Head of caudate nucleus (tissue), 42 donors: Measurements from ENCODE around the gene DECR2.

ENCODE experiments used
- DNase-seq, 42 donors: peaks; one replicate each; pipeline versions ENCODE4 v3.0.0 to v3.0.0-alpha.2; 2020 to 2021; ENCODE audit warnings: mixed read lengths in 7 of 42
- intact Hi-C: fragments of 100-400 bp; cut with DNase I; formaldehyde crosslinking; loops from one replicate; pipeline ENCODE4 v1.15.0; 2022

DECR2 gene

GRCh38 chr16:424623-425081 is 23.0 kb downstream of the DECR2 start:
- peak in 31 of 42 donors; percentile 14 to 70 (median 41) for DNase-seq
- intact Hi-C loops = loop anchor here (5.0 to 10.0 kb wide), 2 partner anchors 48 to 100 kb away; partner anchors contain the start of gene CAPN15

- DNase-seq = peak; percentile 68 to 96 (median 90)
- intact Hi-C loops = loop anchor here (5.0 to 10.0 kb wide), 2 partner anchors 47 to 100 kb away; partner anchors contain the start of gene CAPN15
These were observed 23.5 kb downstream of the DECR2 start, which contains the start of gene RAB11FIP3 for GRCh38 chr16:425082-425718. Gene RAB11FIP3, plus strand, starts transcription at chr16:425649. Its CDS starts 358 bp downstream, at chr16:426007.

DNA sequence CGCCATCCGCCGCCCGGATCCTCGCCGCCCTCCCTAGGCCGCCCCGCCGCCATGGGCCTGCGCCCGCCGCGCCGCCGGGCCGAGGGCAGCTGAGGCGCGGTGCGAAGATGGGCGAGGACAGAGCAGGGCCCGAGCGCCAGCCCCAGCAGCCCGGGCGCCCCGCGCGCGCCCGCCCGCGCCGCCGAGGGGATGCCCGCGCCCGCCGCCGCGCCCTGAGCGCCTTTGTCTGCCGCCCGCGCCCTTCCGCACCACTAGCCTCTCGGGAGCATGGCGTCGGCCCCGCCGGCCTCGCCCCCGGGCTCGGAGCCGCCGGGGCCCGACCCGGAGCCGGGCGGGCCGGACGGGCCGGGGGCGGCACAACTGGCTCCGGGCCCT is 24.0 kb downstream of the DECR2 start:
- DNase-seq = peak in 9 of 42 donors; percentile 16 to 57 (median 35)
- intact Hi-C loops = loop anchor here (5.0 to 10.0 kb wide), 2 partner anchors 47 to 99 kb away; partner anchors contain the start of gene CAPN15

DNA sequence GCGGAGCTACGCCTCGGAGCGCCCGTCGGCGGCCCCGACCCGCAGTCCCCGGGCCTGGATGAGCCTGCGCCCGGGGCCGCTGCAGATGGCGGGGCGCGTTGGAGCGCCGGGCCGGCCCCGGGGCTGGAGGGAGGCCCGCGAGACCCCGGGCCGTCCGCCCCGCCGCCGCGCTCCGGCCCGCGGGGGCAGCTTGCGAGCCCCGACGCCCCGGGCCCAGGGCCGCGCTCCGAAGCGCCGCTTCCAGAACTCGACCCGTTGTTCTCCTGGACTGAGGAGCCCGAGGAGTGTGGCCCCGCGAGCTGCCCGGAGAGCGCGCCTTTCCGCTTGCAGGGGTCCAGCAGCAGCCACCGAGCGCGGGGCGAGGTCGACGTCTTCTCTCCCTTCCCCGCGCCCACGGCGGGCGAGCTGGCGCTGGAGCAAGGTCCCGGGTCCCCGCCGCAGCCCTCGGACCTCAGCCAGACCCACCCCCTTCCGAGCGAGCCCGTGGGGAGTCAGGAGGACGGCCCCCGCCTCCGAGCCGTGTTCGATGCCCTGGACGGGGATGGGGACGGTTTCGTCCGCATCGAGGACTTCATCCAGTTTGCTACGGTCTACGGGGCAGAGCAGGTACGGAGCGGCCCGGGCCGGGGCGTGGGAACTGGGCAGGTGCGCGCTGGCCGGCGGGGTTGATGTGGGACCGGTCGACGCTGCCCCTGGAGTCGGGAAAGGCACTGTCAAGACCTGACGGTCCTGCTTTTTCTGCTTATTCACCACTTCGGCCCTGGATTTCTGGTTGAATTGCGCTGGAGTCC is 24.6 kb downstream of the DECR2 start:
- intact Hi-C loops = loop anchor here (5.0 to 10.0 kb wide), 2 partner anchors 46 to 98 kb away; partner anchors contain the start of gene CAPN15
- DNase-seq = peak in 17 of 42 donors; percentile 5 to 51 (median 22)

DNA sequence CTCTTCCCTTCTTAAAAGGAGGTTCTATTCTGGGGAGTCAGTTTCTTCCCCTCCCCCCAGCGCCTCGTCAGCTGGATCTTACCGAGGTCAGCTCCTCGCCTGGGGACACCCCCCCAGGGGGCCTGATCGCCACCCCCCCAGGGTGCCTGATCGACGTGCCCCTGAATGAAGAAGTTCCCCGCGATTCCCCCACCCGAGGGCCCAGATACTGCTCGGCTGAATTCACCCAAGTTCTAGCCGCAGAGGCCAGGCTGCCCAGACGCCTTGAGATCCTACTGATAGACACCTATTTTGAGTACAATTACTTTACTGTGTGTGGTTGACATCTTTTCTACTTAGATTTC is 25.2 kb downstream of the DECR2 start:
- intact Hi-C loops = loop anchor here (5.0 to 10.0 kb wide), 2 partner anchors 45 to 98 kb away; partner anchors contain the start of gene CAPN15
- peak in 35 of 42 donors; percentile 3 to 66 (median 26) for DNase-seq

GRCh38 chr16:427250-427649 is 25.6 kb downstream of the DECR2 start:
- intact Hi-C loops = loop anchor here (5.0 to 10.0 kb wide), 2 partner anchors 45 to 98 kb away; partner anchors contain the start of gene CAPN15

DNA sequence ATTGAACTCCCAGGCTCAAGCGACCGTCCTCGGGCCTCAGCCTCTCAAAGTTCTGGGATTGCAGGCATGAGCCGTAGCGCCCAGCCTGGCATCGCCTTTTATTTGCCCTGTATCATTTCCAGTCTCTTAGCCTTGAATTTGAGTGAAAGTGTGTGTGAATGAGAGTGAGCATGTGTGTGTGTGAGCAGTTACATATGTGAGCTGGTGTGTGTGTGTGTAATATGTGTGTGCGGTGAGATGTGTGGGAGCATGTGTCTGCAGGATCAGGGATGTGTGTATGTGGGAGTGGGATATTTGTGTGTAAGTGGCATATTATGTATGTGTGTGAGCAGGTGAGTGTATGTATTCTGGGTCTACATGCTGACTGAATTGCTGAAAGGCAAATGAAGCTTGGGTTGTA is 29.2 kb downstream of the DECR2 start:
- intact Hi-C loops = no loop called here

More at GRCh38 chr16:427250-427649, 25.6 kb downstream of the DECR2 start:
- no peak for DNase-seq

GRCh38 chr16:440627-441026 is 38.9 kb downstream of the DECR2 start:
- intact Hi-C loops = no loop called here
- no peak for DNase-seq

More for the DNA sequence above, 29.2 kb downstream of the DECR2 start:
- no peak for DNase-seq

DNA sequence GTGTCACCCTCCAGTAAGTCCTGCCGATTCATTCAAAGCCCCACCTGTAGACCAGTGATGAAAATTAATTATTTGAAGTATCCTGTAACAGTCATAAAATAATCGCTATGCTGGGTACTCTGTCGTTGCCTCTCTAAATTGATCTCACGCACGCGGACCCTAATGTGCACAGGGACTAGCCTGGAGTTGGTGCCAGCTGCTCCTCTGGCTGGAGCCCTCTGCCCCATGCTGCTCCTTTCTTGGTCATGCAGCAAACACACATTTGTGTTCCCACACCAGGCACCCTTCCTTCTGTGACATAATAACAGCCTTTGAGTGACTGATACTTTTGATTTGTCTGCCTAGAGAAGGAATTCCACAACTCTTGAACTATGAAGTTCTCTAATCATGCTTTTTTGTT is 39.8 kb downstream of the DECR2 start:
- intact Hi-C loops = no loop called here
- no peak for DNase-seq

- DNase-seq = no peak
These were observed 41.3 kb downstream of the DECR2 start for GRCh38 chr16:442976-443375.

DNA sequence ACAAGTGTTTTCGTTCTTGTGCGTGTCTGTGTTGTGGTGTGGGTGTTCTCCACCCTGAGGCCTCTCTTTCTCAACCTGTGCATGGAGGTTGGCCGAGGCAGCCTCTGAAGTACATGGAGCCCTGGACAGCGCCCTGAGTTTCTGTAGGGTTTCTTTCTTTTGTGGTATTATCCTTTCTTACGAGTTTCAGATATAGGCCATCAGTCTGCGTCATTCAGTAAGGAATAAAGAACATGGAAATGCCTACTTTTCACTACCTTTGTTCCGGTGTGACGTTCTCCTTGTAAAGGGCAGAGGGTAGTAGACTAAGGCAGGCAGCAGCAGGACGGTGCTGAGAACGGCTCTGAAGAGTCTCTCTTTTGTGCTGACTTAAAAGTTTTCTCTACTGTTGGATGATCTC is 42.3 kb downstream of the DECR2 start:
- intact Hi-C loops = no loop called here
- DNase-seq = no peak

More at GRCh38 chr16:442976-443375, 41.3 kb downstream of the DECR2 start:
- intact Hi-C loops = no loop called here

GRCh38 chr16:445566-445965 is 43.9 kb downstream of the DECR2 start:
- intact Hi-C loops = no loop called here
- no peak for DNase-seq

- intact Hi-C loops = no loop called here
- DNase-seq = no peak
These were observed 48.7 kb downstream of the DECR2 start for GRCh38 chr16:450385-450784.

GRCh38 chr16:450785-451512 is 49.3 kb downstream of the DECR2 start:
- intact Hi-C loops = no loop called here
- no peak for DNase-seq

DNA sequence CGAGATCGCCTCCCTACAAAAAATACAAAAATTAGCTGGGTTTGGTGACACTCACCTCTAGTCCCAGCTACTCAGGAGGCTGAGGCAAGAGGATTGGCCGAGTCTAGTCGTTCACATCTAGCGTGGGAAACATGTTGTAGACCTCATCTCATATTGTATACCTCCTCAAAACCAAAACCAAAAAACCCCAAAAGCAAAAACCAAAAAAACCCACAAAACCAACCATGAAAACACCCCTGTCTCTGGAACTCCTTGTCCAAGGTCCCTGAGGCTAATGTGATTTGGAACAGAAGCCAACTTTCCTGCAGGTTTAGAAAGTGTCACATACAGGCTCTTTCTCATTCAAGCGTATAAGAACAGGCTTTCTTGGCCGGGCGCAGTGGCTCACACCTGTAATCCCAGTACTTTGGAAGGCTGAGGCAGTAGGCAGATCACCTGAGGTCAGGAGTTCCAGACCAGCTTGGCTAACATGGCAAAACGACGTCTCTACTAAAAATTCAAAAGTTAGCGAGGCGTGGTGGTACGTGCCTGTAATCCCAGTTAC is 52.8 kb downstream of the DECR2 start:
- no peak for DNase-seq
- intact Hi-C loops = no loop called here

DNA sequence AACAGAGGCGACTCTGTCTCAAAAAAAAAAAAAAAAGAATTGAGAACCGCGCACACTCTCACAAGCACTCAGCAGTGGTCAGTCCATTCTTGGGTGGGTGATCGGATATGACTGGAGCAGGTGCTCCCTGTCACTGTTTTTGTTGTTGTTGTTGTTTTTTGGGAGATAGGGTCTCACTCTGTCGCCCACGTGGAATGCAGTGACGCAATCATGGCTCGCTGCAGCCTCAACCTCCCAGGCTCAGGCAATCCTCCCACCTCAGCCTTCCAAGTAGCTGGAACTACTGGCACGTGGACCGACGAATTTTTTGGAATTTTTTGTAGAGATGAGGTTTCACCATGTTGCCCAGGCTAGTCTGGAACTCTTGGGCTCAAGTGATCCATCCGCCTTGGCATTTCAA is 53.8 kb downstream of the DECR2 start:
- intact Hi-C loops = no loop called here
- no peak for DNase-seq

DNA sequence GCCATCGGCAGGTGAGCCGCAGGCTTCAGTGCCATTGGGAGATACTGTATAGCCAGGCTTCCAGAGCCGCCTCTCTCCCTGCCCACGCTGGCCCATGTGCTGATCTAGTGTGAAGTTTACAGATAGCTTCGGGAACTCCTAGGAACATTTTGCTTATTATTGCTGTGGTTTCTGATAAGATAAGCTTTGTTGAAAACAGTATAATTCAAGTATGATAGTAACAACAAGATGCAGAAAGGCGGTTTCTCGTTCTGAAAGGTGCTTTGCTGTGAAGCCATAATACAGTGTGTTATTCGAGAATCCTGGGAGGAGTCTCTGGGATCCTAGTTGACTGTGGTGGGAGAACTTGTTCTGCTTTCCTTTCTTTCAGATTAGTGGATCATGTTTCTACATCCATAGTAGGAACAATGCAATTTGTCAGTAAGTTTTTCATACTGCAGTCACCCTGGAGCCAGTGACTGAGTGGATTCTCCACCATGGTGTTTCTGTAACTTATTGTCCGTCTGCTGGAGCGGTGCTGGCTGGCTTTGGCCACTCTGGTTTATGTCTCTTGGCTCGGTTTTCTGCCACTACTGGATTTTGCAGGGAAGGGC is 55.3 kb downstream of the DECR2 start:
- DNase-seq = peak in 15 of 42 donors; percentile 17 to 75 (median 43)
- intact Hi-C loops = no loop called here

GRCh38 chr16:457732-458400 is 56.2 kb downstream of the DECR2 start:
- peak in 41 of 42 donors; percentile 26 to 87 (median 69) for DNase-seq
- intact Hi-C loops = no loop called here
